ENCODE data around the gene GRHPR. TPM values are rescaled to one million over a fixed set of nuclear protein-coding genes. Genes with fewer than 3 reads are reported as not detected.

The GRHPR gene
- total RNA-seq, 1 donor from 2014 or later, result 88.1 TPM

- H3K4me3 ChIP-seq (ENCODE audit: insufficient read depth, low read depth, low read length), result no peak overlapping the region
- no peaks in the 10 kb centered on the region for H3K4me1 Mint-ChIP-seq (ENCODE audit: low read depth, unreplicated experiment)
- no peak for FAIRE-seq
- no peak for TF ChIP-seq EZH2 (IDR thresholded peaks at IDR 0.05; ENCODE audit: insufficient read depth, low read length)
- TF ChIP-seq, protein P1, sequence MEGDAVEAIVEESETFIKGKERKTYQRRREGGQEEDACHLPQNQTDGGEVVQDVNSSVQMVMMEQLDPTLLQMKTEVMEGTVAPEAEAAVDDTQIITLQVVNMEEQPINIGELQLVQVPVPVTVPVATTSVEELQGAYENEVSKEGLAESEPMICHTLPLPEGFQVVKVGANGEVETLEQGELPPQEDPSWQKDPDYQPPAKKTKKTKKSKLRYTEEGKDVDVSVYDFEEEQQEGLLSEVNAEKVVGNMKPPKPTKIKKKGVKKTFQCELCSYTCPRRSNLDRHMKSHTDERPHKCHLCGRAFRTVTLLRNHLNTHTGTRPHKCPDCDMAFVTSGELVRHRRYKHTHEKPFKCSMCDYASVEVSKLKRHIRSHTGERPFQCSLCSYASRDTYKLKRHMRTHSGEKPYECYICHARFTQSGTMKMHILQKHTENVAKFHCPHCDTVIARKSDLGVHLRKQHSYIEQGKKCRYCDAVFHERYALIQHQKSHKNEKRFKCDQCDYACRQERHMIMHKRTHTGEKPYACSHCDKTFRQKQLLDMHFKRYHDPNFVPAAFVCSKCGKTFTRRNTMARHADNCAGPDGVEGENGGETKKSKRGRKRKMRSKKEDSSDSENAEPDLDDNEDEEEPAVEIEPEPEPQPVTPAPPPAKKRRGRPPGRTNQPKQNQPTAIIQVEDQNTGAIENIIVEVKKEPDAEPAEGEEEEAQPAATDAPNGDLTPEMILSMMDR (IDR thresholded peaks at IDR 0.05; ENCODE audit: insufficient read depth, low read depth, low read length), result no peak
- no peak overlapping the region for H2AFZ ChIP-seq (ENCODE audit: low read depth, low read length)
- no peak overlapping the region for H3K27ac ChIP-seq (ENCODE audit: low read depth, low read length)
- H3K9me3 ChIP-seq (ENCODE audit: insufficient read depth, low read depth, low read length), result no peaks in the 10 kb centered on the region
- H3K4me1 ChIP-seq (ENCODE audit: insufficient read depth, low read length), result peaks cover 4% of the 10 kb centered on the region
- H3K79me2 ChIP-seq (ENCODE audit: insufficient read depth, low read length), result no peaks in the 10 kb centered on the region
- no peak for DNase-seq (ENCODE audit: low read depth)
- H3K27me3 ChIP-seq (ENCODE audit: insufficient read depth, low read length), result no peaks in the 10 kb centered on the region
- no peak overlapping the region for H3K9ac ChIP-seq (ENCODE audit: low read length)
- no peaks in the 10 kb centered on the region for H3K27me3 Mint-ChIP-seq (ENCODE audit: low read depth, unreplicated experiment)
- H4K20me1 ChIP-seq (ENCODE audit: insufficient read depth, low read length), result no peaks in the 10 kb centered on the region
- H3K4me2 ChIP-seq (ENCODE audit: low read length), result no peak overlapping the region
- H3K27ac Mint-ChIP-seq (ENCODE audit: unreplicated experiment), result no peak overlapping the region
- H3K36me3 Mint-ChIP-seq (ENCODE audit: low read depth, unreplicated experiment), result no peaks in the 10 kb centered on the region
- H3K36me3 ChIP-seq (ENCODE audit: insufficient read depth, low read length), result no peaks in the 10 kb centered on the region
- H3K9me3 Mint-ChIP-seq (ENCODE audit: unreplicated experiment), result no peaks in the 10 kb centered on the region
- H3K4me3 Mint-ChIP-seq (ENCODE audit: unreplicated experiment), result no peak overlapping the region
Observed at GRCh38 chr9:37480759-37481158, 58.3 kb downstream of the GRHPR start.

- Histone ChIP-seq H3K4me3 (ENCODE audit: insufficient read depth, low read depth, low read length) (peak within 1 kb of the TSS; percentile 84), H3K27ac (ENCODE audit: low read depth, low read length) (peak within 1 kb of the TSS; percentile 78), H3K9me3 (ENCODE audit: insufficient read depth, low read depth, low read length) (no peaks in the 10 kb centered on the region), H3K36me3 (ENCODE audit: insufficient read depth, low read length) (peaks cover 19% of the 10 kb centered on the region), H3K79me2 (ENCODE audit: insufficient read depth, low read length) (peaks cover 44% of the 10 kb centered on the region), H3K4me1 (ENCODE audit: insufficient read depth, low read length) (peaks cover 27% of the 10 kb centered on the region), H4K20me1 (ENCODE audit: insufficient read depth, low read length) (peaks cover 19% of the 10 kb centered on the region), H3K9ac (ENCODE audit: low read length) (peak within 1 kb of the TSS; percentile 94), H3K4me2 (ENCODE audit: low read length) (peak within 1 kb of the TSS; percentile 98), H2AFZ (ENCODE audit: low read depth, low read length) (peak within 1 kb of the TSS; percentile 50), H3K27me3 (ENCODE audit: insufficient read depth, low read length) (no peaks in the 10 kb centered on the region)
- Mint-ChIP-seq H3K9me3 (ENCODE audit: unreplicated experiment) (no peaks in the 10 kb centered on the region), H3K36me3 (ENCODE audit: low read depth, unreplicated experiment) (peaks cover 4% of the 10 kb centered on the region), H3K27me3 (ENCODE audit: low read depth, unreplicated experiment) (no peaks in the 10 kb centered on the region), H3K4me3 (ENCODE audit: unreplicated experiment) (peak within 1 kb of the TSS; percentile 94), H3K4me1 (ENCODE audit: low read depth, unreplicated experiment) (peaks cover 14% of the 10 kb centered on the region), H3K27ac (ENCODE audit: unreplicated experiment) (peak within 1 kb of the TSS; percentile 88)
- DNase-seq (ENCODE audit: low read depth) (peak; percentile 82), FAIRE-seq (no peak)
- no peak for TF ChIP-seq EZH2 (IDR thresholded peaks at IDR 0.05; ENCODE audit: insufficient read depth, low read length)
- TF ChIP-seq, protein P1 (IDR thresholded peaks at IDR 0.05; ENCODE audit: insufficient read depth, low read depth, low read length), result no peak
Observed at GRCh38 chr9:37485389-37486255, 63.1 kb downstream of the GRHPR start, which contains the start of gene POLR1E. POLR1E (plus strand) TSS chr9:37485948; CDS start chr9:37486048, 100 bp downstream.

- FAIRE-seq, result no peak
- Mint-ChIP-seq H3K36me3 (ENCODE audit: low read depth, unreplicated experiment) (peaks cover 6% of the 10 kb centered on the region), H3K27ac (ENCODE audit: unreplicated experiment) (peak overlapping the region; percentile 88), H3K4me3 (ENCODE audit: unreplicated experiment) (peak overlapping the region; percentile 94), H3K27me3 (ENCODE audit: low read depth, unreplicated experiment) (no peaks in the 10 kb centered on the region), H3K9me3 (ENCODE audit: unreplicated experiment) (no peaks in the 10 kb centered on the region), H3K4me1 (ENCODE audit: low read depth, unreplicated experiment) (peaks cover 14% of the 10 kb centered on the region)
- Histone ChIP-seq H2AFZ (ENCODE audit: low read depth, low read length) (peak overlapping the region; percentile 50), H3K27me3 (ENCODE audit: insufficient read depth, low read length) (no peaks in the 10 kb centered on the region), H3K27ac (ENCODE audit: low read depth, low read length) (peak overlapping the region; percentile 78), H3K79me2 (ENCODE audit: insufficient read depth, low read length) (peaks cover 49% of the 10 kb centered on the region), H3K4me3 (ENCODE audit: insufficient read depth, low read depth, low read length) (peak overlapping the region; percentile 84), H4K20me1 (ENCODE audit: insufficient read depth, low read length) (peaks cover 19% of the 10 kb centered on the region), H3K4me2 (ENCODE audit: low read length) (peak overlapping the region; percentile 98), H3K9me3 (ENCODE audit: insufficient read depth, low read depth, low read length) (no peaks in the 10 kb centered on the region), H3K36me3 (ENCODE audit: insufficient read depth, low read length) (peaks cover 24% of the 10 kb centered on the region), H3K9ac (ENCODE audit: low read length) (peak overlapping the region; percentile 94), H3K4me1 (ENCODE audit: insufficient read depth, low read length) (peaks cover 27% of the 10 kb centered on the region)
- no peak for DNase-seq (ENCODE audit: low read depth)
- TF ChIP-seq, protein P1 (IDR thresholded peaks at IDR 0.05; ENCODE audit: insufficient read depth, low read depth, low read length), result no peak
- no peak for TF ChIP-seq EZH2 (IDR thresholded peaks at IDR 0.05; ENCODE audit: insufficient read depth, low read length)
Observed at GRCh38 chr9:37486256-37486615, 63.7 kb downstream of the GRHPR start.

Measured in astrocyte (in vitro differentiated cells and primary cell).